Eye (tissue), 1 donor: ENCODE measurements around the gene IRF7.

Experiments
- DNase-seq: peaks from one replicate; pipeline ENCODE4 v3.0.0-alpha.2; 2015

The IRF7 gene

GRCh38 chr11:640021-640706 lies 24.4 kb upstream of the IRF7 start:
- DNase-seq, result peak; percentile 31

GRCh38 chr11:639332-639955 lies 23.7 kb upstream of the IRF7 start:
- DNase-seq, result peak; percentile 61

GRCh38 chr11:638631-639331 lies 23.0 kb upstream of the IRF7 start:
- peak; percentile 66 for DNase-seq

- DNase-seq, result peak; percentile 66
Observed at GRCh38 chr11:637593-638521, 22.1 kb upstream of the IRF7 start.

- no peak for DNase-seq
Observed at GRCh38 chr11:637333-637592, 21.5 kb upstream of the IRF7 start.

- peak; percentile 52 for DNase-seq
Observed at GRCh38 chr11:636511-637332, 21.0 kb upstream of the IRF7 start, which contains the start of gene DRD4. TSS of gene DRD4 (plus strand) at chr11:637269. CDS start at chr11:637305, 36 bp downstream.

GRCh38 chr11:635945-636510 lies 20.3 kb upstream of the IRF7 start:
- DNase-seq, result no peak

- DNase-seq, result no peak
Observed at GRCh38 chr11:630871-631270, 15.1 kb upstream of the IRF7 start.

GRCh38 chr11:629237-629583 lies 13.5 kb upstream of the IRF7 start:
- no peak for DNase-seq

GRCh38 chr11:628056-628455 lies 12.3 kb upstream of the IRF7 start:
- no peak for DNase-seq

- DNase-seq, result no peak
Observed at GRCh38 chr11:627308-627576, 11.5 kb upstream of the IRF7 start.

- no peak for DNase-seq
Observed at GRCh38 chr11:626475-627307, 10.9 kb upstream of the IRF7 start, which contains the start of gene SCT. TSS of gene SCT (minus strand) at chr11:627181. CDS start at chr11:627143, 38 bp downstream.

- no peak for DNase-seq
Observed at GRCh38 chr11:625636-626268, 10.0 kb upstream of the IRF7 start.

GRCh38 chr11:624705-625635 lies 9.2 kb upstream of the IRF7 start, which contains the start of gene CDHR5:
TSS of gene CDHR5 (minus strand) at chr11:624955. CDS start at chr11:624902, 53 bp downstream.
- no peak for DNase-seq

- DNase-seq, result no peak
Observed at GRCh38 chr11:623999-624704, 8.4 kb upstream of the IRF7 start.

- DNase-seq, result no peak
Observed at GRCh38 chr11:623349-623869, 7.7 kb upstream of the IRF7 start.

- no peak for DNase-seq
Observed at GRCh38 chr11:621838-622237, 6.1 kb upstream of the IRF7 start.
